DMS 273 treated with DMSO at 0.1 percent for 48 hours (cell line): Measurements from ENCODE around the gene TSPAN10.

ENCODE experiments used
- DNase-seq: peaks from one replicate; lab custom pipeline; 2025; lab: John Stamatoyannopoulos, UW

Gene TSPAN10

GRCh38 chr17:81635431-81635830 lies 1.6 kb upstream of the TSPAN10 start:
- DNase-seq = no peak

- DNase-seq = no peak
Observed at GRCh38 chr17:81635973-81636504, 957 bp upstream of the TSPAN10 start.

GRCh38 chr17:81638683-81639082 lies 1.7 kb downstream of the TSPAN10 start:
- DNase-seq = no peak

- DNase-seq = no peak
Observed at GRCh38 chr17:81640011-81640410, 3.0 kb downstream of the TSPAN10 start.

- DNase-seq = no peak
Observed at GRCh38 chr17:81641825-81642489, 5.0 kb downstream of the TSPAN10 start.

GRCh38 chr17:81644496-81644895 lies 7.5 kb downstream of the TSPAN10 start:
- no peak for DNase-seq

GRCh38 chr17:81644976-81645952 lies 8.3 kb downstream of the TSPAN10 start:
- DNase-seq = no peak

GRCh38 chr17:81646869-81647600 lies 10.0 kb downstream of the TSPAN10 start:
- DNase-seq = no peak

GRCh38 chr17:81647640-81648012 lies 10.6 kb downstream of the TSPAN10 start:
- no peak for DNase-seq

- no peak for DNase-seq
Observed at GRCh38 chr17:81648013-81648706, 11.2 kb downstream of the TSPAN10 start.

GRCh38 chr17:81648707-81649085 lies 11.7 kb downstream of the TSPAN10 start:
- no peak for DNase-seq

- DNase-seq = no peak
Observed at GRCh38 chr17:81650951-81651350, 14.0 kb downstream of the TSPAN10 start.

GRCh38 chr17:81651692-81652091 lies 14.7 kb downstream of the TSPAN10 start:
- no peak for DNase-seq

GRCh38 chr17:81652906-81653771 lies 16.1 kb downstream of the TSPAN10 start:
- no peak for DNase-seq

GRCh38 chr17:81655378-81656117 lies 18.6 kb downstream of the TSPAN10 start:
- no peak for DNase-seq

GRCh38 chr17:81656118-81656743 lies 19.2 kb downstream of the TSPAN10 start, which contains the start of gene PDE6G:
TSS of gene PDE6G (minus strand) at chr17:81656542. CDS start at chr17:81653305, 3,237 bp downstream.
- no peak for DNase-seq

GRCh38 chr17:81656835-81657234 lies 19.8 kb downstream of the TSPAN10 start:
- no peak for DNase-seq

- DNase-seq = no peak
Observed at GRCh38 chr17:81659038-81659437, 22.0 kb downstream of the TSPAN10 start.

- no peak for DNase-seq
Observed at GRCh38 chr17:81660441-81660840, 23.4 kb downstream of the TSPAN10 start.
